HG03378 (cell line): ENCODE results near the gene STAC.
"Not testable (repeated sequence)": the region's sequence is repeated elsewhere in the genome, so short reads cannot be mapped to it uniquely, and the experiment has no call there.

Source experiments
- ATAC-seq: cut with Tn5 transposase; IDR thresholded peaks from one replicate; pipeline ENCODE4 v1.9.1; 2021; ENCODE audit warnings: mild to moderate bottlenecking, moderate library complexity; ENCODE audit not compliant: unreplicated experiment

The STAC gene

GRCh38 chr3:36562945-36563344, 182.6 kb downstream of the STAC start:
- no peak for ATAC-seq

GRCh38 chr3:36575241-36575640, 194.9 kb downstream of the STAC start:
- no peak for ATAC-seq

GRCh38 chr3:36578418-36578817, 198.1 kb downstream of the STAC start:
- not testable (repeated sequence) for ATAC-seq

GRCh38 chr3:36579746-36580145, 199.4 kb downstream of the STAC start:
- ATAC-seq, result no peak

- no peak for ATAC-seq
Observed at GRCh38 chr3:36580716-36581115, 200.4 kb downstream of the STAC start.

GRCh38 chr3:36591959-36592358, 211.7 kb downstream of the STAC start:
- ATAC-seq, result no peak

GRCh38 chr3:36595511-36595910, 215.2 kb downstream of the STAC start:
- ATAC-seq, result no peak

- ATAC-seq, result no peak
Observed at GRCh38 chr3:36596419-36596818, 216.1 kb downstream of the STAC start.

- no peak for ATAC-seq
Observed at GRCh38 chr3:36597422-36597821, 217.1 kb downstream of the STAC start.
